ENCODE measurements around the gene FAM89B. TPM values are rescaled to one million over a fixed set of nuclear protein-coding genes. Genes with fewer than 3 reads are reported as not detected.

FAM89B gene
- total and polyA plus RNA-seq, 2 donors (not counting 1 experiment from before 2014, with no cell fraction given) = 30.4 to 50.2 TPM

DNA sequence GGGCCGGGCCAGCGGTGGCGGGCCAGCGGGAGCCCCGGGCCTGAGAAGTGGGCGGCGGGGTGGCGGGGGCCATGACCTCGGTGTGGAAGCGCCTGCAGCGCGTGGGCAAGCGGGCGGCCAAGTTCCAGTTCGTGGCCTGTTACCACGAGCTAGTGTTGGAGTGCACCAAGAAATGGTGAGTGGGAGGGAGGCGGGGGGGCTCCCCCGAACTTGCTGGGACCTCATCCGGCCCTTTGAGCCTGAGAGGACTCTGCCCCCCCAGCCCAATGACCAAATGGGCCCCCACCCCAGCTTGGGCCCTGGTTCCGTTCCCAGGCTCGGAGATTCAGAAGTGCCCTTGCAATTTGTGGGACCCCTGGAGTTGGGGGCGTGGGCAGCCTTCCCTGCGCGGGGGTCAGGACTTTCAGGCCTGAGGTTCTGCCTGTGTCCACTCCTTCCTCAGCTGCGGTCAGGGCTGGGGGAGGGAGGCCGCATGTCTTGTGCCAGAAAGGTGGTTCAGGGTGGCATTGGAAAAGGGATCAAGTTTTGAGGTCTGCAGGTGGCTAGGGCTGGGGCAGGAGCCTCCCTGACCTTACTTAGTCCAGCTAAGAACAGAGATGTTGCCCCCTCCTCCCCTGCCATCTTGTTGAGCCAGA is 4.0 kb downstream of the FAM89B start:
- H3K4me2 ChIP-seq (replicated peaks; ENCODE audit: low read depth, low read length, poor library complexity, severe bottlenecking) = peak overlapping the region; percentile 100
- peaks cover 25% of the 10 kb centered on the region for H3K79me2 ChIP-seq (ENCODE audit: control insufficient read depth, insufficient read depth, low read length)
- H2AFZ ChIP-seq (ENCODE audit: insufficient read depth, low read depth, low read length, poor library complexity, severe bottlenecking) = no peak overlapping the region
- H3K27ac ChIP-seq (ENCODE audit: low read length in 2 of 2) = peak overlapping the region; percentile 92 to 94
- peaks cover 56% of the 10 kb centered on the region for H3K4me1 Mint-ChIP-seq
- peaks cover 5 to 30% of the 10 kb centered on the region in 2 experiments for H3K36me3 ChIP-seq (replicated peaks in 1 of 2; ENCODE audit: control extremely low read depth in 1 of 2, control insufficient read depth in 1 of 2, extremely low read depth in 1 of 2, insufficient read depth in 2 of 2, low read length in 1 of 2)
- H3K27ac Mint-ChIP-seq = peak overlapping the region; percentile 96
- DNase-seq (no peak), ATAC-seq (ENCODE audit: low read depth) (no peak)
- peak overlapping the region; percentile 51 to 90 (median 60) for H3K4me3 ChIP-seq (ENCODE audit: control extremely low read depth in 1 of 5, extremely low read depth in 1 of 5, insufficient read depth in 1 of 5, low read depth in 2 of 5, low read length in 4 of 5)
- no peaks in the 10 kb centered on the region for H3K9me3 Mint-ChIP-seq (ENCODE audit: insufficient read depth)
- H3K4me1 ChIP-seq (ENCODE audit: control insufficient read depth in 2 of 2, insufficient read depth in 2 of 2, low read length in 2 of 2) = peaks cover 34 to 56% of the 10 kb centered on the region in 2 donors
- H3K9ac ChIP-seq (ENCODE audit: low read length) = peak overlapping the region; percentile 83
- peak overlapping the region; percentile 98 for H3K4me3 Mint-ChIP-seq
- H4K20me1 ChIP-seq (ENCODE audit: control insufficient read depth, insufficient read depth, low read length, poor library complexity, severe bottlenecking) = peaks cover 34% of the 10 kb centered on the region
- no peaks in the 10 kb centered on the region for H3K9me3 ChIP-seq (ENCODE audit: control extremely low read depth in 1 of 3, control insufficient read depth in 2 of 3, insufficient read depth in 1 of 3, low read length in 2 of 3)
- POLR2A ChIA-PET = interaction anchor here (0.7 to 7.5 kb wide), 12 partner anchors 12 to 454 kb away, joined by 3 to 53 read pairs (median 6); partner anchors contain the start of genes FAU, MAP3K11, MRPL49 and PCNX3
- TF ChIP-seq EZH2 (IDR thresholded peaks at IDR 0.05; ENCODE audit: borderline replicate concordance, insufficient read depth, low read depth, low read length, poor library complexity, severe bottlenecking) = no peak
- TF ChIP-seq, protein P1, sequence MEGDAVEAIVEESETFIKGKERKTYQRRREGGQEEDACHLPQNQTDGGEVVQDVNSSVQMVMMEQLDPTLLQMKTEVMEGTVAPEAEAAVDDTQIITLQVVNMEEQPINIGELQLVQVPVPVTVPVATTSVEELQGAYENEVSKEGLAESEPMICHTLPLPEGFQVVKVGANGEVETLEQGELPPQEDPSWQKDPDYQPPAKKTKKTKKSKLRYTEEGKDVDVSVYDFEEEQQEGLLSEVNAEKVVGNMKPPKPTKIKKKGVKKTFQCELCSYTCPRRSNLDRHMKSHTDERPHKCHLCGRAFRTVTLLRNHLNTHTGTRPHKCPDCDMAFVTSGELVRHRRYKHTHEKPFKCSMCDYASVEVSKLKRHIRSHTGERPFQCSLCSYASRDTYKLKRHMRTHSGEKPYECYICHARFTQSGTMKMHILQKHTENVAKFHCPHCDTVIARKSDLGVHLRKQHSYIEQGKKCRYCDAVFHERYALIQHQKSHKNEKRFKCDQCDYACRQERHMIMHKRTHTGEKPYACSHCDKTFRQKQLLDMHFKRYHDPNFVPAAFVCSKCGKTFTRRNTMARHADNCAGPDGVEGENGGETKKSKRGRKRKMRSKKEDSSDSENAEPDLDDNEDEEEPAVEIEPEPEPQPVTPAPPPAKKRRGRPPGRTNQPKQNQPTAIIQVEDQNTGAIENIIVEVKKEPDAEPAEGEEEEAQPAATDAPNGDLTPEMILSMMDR (IDR thresholded peaks at IDR 0.05) = no peak
- CTCF ChIA-PET = interaction anchor here (1.0 to 5.5 kb wide), 8 partner anchors 12 to 441 kb away, joined by 3 to 97 read pairs (median 3); partner anchors contain the start of gene PCNX3
- WGBS (ENCODE audit: insufficient coverage) = 2% methylated on average over 23 of the region's 26 CpGs
- intact Hi-C loops (cut with micrococcal nuclease) = loop anchor here (10.0 kb wide), 1 partner anchor 832 kb away; the partner anchor contains the start of gene RASGRP2
- no peaks in the 10 kb centered on the region for H3K27me3 Mint-ChIP-seq
- no peaks in the 10 kb centered on the region for H3K27me3 ChIP-seq (replicated peaks in 1 of 4; ENCODE audit: control extremely low read depth in 1 of 4, control insufficient read depth in 3 of 4, insufficient read depth in 4 of 4, low read length in 3 of 4)
